ENCODE measurements around the gene PER2. TPM values are rescaled to one million over a fixed set of nuclear protein-coding genes. Genes with fewer than 3 reads are reported as not detected.
"Not testable (repeated sequence)": the region's sequence is repeated elsewhere in the genome, so short reads cannot be mapped to it uniquely, and the experiment has no call there.

Gene PER2, protein sequence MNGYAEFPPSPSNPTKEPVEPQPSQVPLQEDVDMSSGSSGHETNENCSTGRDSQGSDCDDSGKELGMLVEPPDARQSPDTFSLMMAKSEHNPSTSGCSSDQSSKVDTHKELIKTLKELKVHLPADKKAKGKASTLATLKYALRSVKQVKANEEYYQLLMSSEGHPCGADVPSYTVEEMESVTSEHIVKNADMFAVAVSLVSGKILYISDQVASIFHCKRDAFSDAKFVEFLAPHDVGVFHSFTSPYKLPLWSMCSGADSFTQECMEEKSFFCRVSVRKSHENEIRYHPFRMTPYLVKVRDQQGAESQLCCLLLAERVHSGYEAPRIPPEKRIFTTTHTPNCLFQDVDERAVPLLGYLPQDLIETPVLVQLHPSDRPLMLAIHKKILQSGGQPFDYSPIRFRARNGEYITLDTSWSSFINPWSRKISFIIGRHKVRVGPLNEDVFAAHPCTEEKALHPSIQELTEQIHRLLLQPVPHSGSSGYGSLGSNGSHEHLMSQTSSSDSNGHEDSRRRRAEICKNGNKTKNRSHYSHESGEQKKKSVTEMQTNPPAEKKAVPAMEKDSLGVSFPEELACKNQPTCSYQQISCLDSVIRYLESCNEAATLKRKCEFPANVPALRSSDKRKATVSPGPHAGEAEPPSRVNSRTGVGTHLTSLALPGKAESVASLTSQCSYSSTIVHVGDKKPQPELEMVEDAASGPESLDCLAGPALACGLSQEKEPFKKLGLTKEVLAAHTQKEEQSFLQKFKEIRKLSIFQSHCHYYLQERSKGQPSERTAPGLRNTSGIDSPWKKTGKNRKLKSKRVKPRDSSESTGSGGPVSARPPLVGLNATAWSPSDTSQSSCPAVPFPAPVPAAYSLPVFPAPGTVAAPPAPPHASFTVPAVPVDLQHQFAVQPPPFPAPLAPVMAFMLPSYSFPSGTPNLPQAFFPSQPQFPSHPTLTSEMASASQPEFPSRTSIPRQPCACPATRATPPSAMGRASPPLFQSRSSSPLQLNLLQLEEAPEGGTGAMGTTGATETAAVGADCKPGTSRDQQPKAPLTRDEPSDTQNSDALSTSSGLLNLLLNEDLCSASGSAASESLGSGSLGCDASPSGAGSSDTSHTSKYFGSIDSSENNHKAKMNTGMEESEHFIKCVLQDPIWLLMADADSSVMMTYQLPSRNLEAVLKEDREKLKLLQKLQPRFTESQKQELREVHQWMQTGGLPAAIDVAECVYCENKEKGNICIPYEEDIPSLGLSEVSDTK (N-terminal part only)
- total RNA-seq, result 10 to 100 TPM; 11.5 to 15.0 TPM

DNA sequence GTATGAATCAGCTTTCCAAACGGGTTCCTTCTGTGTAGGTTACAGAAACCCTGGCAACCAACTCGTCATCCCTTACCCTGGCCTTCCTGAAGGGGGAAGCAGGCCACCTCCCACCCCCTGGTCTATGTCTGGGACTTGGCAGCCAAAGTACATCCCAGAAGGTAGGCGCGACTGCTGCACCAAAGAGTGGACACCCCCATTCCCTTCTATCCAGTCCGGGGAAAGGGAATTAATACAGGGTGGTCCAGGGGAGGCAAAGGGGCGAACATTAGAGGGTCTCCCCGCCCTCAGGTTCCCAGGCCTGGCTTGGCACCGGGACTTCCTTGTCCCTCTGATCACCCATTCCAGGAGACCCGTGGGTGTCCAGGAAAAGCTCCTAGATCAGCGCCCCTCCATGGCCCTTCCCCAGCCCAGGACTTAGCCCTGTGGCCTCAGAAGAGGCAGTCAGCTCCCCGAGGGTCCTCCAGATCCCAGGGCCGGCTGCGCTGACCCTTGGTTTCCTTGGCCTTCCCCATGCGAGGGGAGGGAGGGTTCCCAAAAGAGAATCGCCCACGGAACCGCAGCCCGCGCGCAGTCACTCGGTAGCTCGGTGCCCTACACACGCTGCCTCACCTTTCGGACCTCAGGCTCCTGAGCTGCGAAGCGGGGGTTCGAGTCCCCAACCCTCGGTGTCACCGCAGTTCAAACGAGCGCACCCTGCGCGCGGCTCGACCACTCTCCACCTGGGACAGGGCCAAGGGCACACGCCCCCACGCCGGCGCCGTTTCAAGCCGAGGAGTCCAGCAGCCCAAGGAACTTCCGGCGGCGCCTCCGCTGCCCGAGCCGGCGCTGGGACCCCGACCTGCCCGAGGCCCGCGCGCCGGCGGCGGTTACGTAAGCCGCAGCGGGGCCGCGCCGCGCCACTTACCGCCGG, at the start of gene PER2:
Gene PER2, minus strand, starts transcription at position 874 of the 913 bp plus-strand sequence. CDS start 10,674 bp downstream, outside the sequence.
- peak; percentile 45 to 62 for DNase-seq (ENCODE audit: low spot score in 2 of 2)

DNA sequence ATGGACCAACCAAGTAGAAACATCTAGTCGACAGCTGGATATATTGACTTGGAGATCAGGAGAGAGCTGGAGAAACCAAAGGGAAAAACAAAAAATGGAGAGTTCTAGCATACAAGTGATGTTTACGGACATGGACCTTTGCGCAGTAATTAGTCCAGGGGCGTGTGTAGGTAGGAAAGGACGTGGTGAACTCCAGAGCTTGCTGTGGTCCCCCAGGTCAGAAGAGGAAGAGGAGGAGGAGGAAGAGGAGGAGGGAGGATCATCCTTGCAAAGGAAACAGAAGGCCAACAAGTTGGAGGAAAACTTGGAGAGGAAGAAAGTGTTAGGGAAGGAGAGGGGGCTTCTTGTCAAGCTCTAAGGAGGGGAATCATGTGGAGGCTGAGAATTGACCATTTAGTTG, 49.4 kb upstream of the PER2 start:
- Mint-ChIP-seq H3K27ac (no peak overlapping the region), H3K9me3 (no peaks in the 10 kb centered on the region), H3K36me3 (no peaks in the 10 kb centered on the region)
- ATAC-seq, result no peak
- DNase-seq (ENCODE audit: low spot score in 2 of 2), result no peak

More for the DNA sequence above, at the start of gene PER2:
- ATAC-seq, result peak; percentile 29 to 36
- Mint-ChIP-seq H3K9me3 (no peaks in the 10 kb centered on the region), H3K36me3 (no peaks in the 10 kb centered on the region), H3K27ac (peak within 1 kb of the TSS; percentile 93)

DNA sequence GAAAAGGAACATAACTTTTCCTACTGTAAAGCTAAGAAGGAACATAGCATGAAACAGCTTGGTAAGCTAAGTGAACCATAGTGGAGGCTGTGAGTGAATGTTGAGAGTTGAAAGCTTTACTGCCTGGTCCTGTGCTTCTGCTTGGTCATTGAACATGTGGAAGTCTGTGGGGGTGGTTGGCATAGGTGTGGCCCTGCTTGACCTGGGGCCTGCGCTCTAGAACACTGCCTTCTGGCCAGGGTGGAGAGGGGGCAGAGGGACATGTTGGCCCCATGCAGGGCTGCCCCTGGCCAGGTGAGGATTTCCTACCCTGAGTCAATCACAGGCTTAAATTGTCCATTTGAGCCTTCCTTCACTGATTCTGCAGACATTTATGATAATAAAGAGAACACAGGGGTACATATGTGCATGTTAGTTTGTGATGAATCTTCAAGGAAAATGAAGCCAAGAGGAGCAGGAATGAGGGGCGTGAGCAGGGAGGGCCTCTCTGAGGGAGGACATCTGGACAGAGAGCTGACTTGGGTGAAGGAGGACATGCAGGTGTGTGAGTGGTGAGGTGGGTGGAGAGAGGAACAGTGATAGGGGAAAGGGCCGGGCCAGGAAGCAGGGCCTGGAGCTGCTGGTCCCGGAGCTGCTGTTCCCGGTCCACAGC, 48.5 kb upstream of the PER2 start:
- ATAC-seq (no peak), DNase-seq (ENCODE audit: low spot score in 2 of 2) (no peak)
- Mint-ChIP-seq H3K27ac (peak overlapping the region in 1 of 2 donors; percentile 78), H3K9me3 (no peaks in the 10 kb centered on the region), H3K36me3 (no peaks in the 10 kb centered on the region)

DNA sequence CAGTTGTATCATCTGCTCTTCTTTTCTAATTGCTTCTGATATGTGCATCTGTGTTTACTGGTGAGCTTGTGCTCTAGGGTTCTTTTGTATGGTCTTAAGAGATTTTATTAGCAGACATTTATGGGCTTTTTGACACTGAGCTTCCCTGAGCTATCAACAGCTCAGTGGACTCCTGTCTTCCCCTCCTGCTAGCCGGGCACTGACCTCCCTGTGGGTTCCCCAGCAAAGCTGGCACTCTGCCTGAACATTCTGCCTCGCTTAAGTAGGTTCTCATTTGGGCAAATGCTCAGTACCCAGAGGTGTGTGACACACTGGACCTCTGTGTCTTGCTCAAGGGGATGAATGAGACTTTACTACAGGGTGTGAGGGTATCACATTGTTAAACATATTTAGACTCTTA, 47.7 kb upstream of the PER2 start:
- H3K36me3 Mint-ChIP-seq, result no peaks in the 10 kb centered on the region

DNA sequence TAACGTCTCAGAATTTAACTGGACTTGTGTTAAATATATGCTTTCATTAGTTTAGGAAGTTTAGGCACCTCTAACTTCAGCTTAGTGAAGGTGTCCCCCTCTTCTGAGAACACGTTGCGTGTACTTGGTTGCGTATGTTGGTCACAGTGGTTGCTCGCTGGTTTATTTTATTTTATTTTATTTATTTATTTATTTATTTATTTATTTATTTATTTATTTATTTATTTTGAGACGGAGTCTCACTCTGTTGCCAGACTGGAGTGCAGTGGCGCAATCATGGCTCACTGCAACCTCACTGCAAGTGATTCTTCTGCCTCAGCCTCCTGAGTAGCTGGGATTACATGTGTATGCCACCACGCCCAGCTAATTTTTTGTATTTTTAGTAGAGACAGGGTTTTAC, 47.2 kb upstream of the PER2 start:
- H3K36me3 Mint-ChIP-seq; H3K27ac Mint-ChIP-seq; ATAC-seq; DNase-seq (ENCODE audit: low spot score in 2 of 2); H3K9me3 Mint-ChIP-seq: not testable (repeated sequence)

More for the DNA sequence above, 47.7 kb upstream of the PER2 start:
- DNase-seq (ENCODE audit: low spot score in 2 of 2), result no peak
- no peaks in the 10 kb centered on the region for H3K9me3 Mint-ChIP-seq
- H3K27ac Mint-ChIP-seq, result no peak overlapping the region
- no peak for ATAC-seq

DNA sequence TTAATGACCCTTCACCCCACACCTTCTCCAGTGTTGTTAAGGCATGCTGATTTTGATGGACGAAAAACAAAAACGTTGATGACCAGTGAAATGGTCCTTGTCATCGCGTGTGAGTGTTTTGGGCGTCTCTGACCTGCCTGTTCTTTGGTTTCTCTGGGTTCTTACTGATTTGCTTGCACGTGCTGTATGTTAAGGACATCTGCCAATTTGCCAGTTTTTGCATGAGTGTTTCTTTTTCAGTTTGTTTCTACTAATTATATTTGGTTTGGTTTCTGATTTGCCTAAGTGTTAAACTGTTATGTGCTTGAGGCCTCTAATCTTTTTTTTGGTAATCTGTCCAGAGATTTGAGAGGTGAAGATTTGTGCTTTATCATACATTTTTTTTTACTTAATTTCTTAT, 46.5 kb upstream of the PER2 start:
- DNase-seq (ENCODE audit: low spot score in 2 of 2), result no peak
- ATAC-seq, result no peak
- no peak overlapping the region for H3K27ac Mint-ChIP-seq
- H3K9me3 Mint-ChIP-seq, result no peaks in the 10 kb centered on the region
- H3K36me3 Mint-ChIP-seq, result no peaks in the 10 kb centered on the region

DNA sequence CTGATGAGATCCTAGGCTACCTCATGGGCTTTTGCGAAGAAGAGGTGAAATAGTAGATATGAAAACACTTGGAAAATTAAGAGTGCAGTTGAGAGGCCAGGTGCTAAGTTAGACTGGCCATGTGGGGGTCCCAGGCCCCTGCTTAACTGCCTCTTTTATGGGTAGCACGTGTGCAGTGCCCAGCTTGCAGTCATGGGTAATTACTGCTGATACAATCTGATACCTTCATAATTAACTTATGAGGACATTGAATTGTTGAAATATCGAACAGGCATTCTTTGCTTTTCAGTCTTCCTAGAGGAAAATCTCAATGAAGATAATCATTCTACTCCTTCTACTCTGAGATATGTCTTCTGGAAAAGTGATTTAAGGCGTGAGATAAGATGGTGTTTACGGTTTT, 43.5 kb upstream of the PER2 start:
- Mint-ChIP-seq H3K27ac (peak overlapping the region in 1 of 2 donors; percentile 26), H3K36me3 (peaks cover 10 to 15% of the 10 kb centered on the region in 2 donors), H3K9me3 (no peaks in the 10 kb centered on the region)
- DNase-seq (ENCODE audit: low spot score in 2 of 2) (no peak), ATAC-seq (no peak)

DNA sequence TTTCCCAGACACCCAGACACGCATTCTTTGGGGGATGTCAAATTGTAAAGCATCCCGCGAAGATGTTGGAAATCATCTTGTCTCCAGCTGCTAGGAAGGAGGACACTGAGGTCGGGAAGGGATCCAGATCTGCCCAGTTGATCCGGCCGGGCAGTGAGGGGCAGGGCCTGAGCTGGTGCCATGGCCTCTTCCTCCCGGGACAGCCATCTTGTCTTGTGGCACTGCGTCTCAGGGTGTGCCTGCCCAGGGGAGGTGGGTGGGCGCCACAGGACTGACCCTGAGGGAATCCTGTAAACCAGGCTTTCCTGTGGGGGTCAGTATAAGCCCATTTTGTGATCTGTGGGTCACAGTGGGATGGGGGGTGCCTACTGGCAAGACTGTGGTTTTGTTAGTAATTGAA, 42.0 kb upstream of the PER2 start:
- no peak for DNase-seq (ENCODE audit: low spot score in 2 of 2)
- peaks cover 10 to 15% of the 10 kb centered on the region in 2 donors for H3K36me3 Mint-ChIP-seq
- H3K9me3 Mint-ChIP-seq, result no peaks in the 10 kb centered on the region
- no peak overlapping the region for H3K27ac Mint-ChIP-seq
- ATAC-seq, result no peak

DNA sequence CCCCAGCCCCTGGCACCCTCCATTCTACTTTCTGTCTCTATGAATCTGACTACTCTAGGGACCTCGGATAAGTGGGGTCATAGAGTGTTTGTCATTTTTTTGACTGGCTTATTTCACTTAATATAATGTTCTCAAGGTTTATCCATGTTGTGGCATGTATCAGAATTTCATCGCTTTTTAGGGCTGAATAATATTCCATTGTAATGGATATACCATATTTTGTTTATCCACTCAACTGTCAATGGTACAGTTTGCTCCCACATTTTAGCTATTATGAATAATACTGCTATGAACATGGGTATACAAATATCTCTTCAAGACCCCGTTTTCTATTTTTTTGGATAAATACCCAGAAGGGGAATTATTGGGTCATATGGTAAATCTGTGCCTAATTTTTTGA, 39.3 kb upstream of the PER2 start:
- Mint-ChIP-seq H3K9me3 (no peaks in the 10 kb centered on the region), H3K27ac (no peak overlapping the region), H3K36me3 (peaks cover 10 to 15% of the 10 kb centered on the region in 2 donors)
- ATAC-seq (no peak), DNase-seq (ENCODE audit: low spot score in 2 of 2) (no peak)

DNA sequence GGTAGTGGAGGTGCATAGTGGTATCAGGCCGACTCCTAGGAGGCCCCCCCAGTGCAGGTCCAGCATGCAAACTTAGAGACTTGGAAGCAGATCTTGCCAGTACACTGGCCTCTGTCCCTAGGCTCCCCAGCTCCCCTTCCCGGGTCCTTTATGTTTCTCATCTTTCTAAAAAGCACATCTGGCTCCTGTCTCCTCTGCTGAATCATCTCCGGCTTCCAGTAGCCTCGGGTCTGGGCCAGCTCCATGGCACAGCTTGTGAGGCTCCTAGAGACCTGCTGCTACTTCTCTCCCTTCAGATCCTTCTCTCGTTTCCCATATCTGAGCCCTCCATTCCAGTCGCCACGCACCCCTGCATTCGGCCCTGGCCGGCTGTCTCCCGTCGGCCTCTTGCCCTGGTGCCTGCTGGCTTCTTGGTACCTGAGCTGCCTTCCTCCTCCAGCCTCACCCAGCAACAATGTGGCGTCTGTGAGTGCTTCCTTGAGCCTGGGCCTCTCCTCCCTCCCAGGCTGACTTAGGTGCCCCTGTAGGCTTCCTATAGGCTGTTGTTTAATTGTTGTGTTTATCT, 38.5 kb upstream of the PER2 start:
- no peak overlapping the region for H3K27ac Mint-ChIP-seq
- ATAC-seq, result no peak
- DNase-seq (ENCODE audit: low spot score in 2 of 2), result no peak

DNA sequence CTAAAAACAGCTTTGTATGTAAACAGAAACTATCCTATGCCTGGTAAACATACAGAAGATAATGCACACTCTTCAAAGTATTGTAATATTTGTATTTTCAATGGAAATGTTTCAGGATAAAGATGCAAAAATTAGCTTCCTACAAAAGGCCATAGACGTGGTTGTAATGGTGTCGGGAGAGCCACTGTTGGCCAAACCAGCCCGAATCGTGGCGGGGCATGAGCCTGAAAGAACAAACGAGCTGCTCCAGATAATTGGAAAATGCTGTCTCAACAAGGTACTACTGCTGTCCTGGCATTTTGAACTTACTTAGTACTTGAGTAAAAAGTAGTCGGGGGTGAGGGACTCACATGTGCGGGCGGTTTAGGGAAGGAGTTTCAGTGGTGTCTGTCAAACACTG, 37.3 kb upstream of the PER2 start:
- Mint-ChIP-seq H3K27ac (peak overlapping the region in 1 of 2 donors; percentile 12), H3K36me3 (peaks cover 10 to 15% of the 10 kb centered on the region in 2 donors), H3K9me3 (no peaks in the 10 kb centered on the region)
- no peak for DNase-seq (ENCODE audit: low spot score in 2 of 2)
- ATAC-seq, result no peak

More for the DNA sequence above, 38.5 kb upstream of the PER2 start:
- H3K36me3 Mint-ChIP-seq, result peaks cover 10 to 15% of the 10 kb centered on the region in 2 donors
- no peaks in the 10 kb centered on the region for H3K9me3 Mint-ChIP-seq

DNA sequence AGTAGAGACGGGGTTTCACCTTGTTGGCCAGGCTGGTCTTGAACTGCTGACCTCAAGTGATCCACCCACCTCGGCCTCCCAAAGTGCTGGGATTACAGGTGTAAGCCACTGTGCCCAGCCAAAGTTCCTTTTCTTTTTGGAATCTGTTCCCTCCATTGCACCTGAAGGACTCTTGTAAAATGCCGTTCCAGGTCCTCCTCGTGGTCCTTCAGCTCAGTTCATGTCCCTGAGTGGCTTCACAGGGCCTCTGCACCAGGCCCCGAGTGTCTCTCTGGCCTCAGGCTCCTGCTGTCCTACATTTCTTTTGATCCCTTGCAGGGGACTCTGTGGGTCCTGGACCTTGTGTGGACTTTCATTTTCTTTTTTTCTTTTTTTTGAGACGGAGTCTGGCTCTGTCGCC, 35.8 kb upstream of the PER2 start:
- not testable (repeated sequence) for ATAC-seq; H3K9me3 Mint-ChIP-seq; DNase-seq (ENCODE audit: low spot score in 2 of 2)
- H3K27ac Mint-ChIP-seq, result peak overlapping the region in 1 of 2 donors; percentile 5
- peaks cover 10 to 15% of the 10 kb centered on the region in 2 donors for H3K36me3 Mint-ChIP-seq

DNA sequence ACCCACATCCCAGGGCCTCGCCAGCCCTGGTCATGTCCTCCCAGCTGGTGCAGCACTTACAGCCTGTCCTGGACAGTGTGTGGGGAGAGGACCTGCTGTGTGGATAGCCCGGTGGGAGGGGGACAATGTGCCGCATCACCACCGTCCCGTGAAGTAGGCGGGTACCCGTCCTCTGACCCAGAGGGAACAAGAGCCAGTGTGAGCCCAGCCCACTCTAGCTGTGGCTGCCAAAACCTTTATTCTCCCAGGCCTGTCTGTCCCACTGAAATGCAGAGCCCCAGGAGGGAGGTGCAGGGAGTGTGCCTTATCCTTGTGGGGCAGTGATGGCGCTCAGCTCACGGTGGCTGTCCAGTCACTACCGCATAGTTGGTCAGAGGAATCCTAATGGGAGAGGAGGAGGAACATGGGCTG, 33.6 kb upstream of the PER2 start:
- H3K36me3 Mint-ChIP-seq, result peaks cover under 1 to 1% of the 10 kb centered on the region in 2 donors
- DNase-seq (ENCODE audit: low spot score in 2 of 2) (no peak), ATAC-seq (no peak)
- no peaks in the 10 kb centered on the region for H3K9me3 Mint-ChIP-seq
- no peak overlapping the region for H3K27ac Mint-ChIP-seq

DNA sequence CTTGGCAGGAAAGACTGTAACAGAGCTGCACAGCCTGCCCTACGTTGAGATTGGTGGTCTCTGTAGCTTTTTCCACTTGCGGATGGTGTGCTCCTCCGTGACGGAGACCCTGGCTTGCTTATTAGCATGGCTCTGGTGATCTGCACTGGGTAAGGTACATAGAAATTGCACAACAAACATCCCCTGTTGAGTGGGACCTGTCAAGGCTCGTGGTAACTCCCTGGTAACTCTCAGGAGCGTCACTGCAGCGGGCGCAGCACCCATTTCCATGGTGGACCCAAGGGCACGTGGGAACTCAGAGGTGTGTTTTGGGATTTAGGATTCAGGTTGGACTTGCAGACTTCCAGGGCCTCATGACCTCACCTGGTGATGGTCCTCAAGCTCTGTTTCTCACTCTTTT, 33.1 kb upstream of the PER2 start:
- no peak for DNase-seq (ENCODE audit: low spot score in 2 of 2)
- ATAC-seq, result no peak
- Mint-ChIP-seq H3K27ac (no peak overlapping the region), H3K36me3 (no peaks in the 10 kb centered on the region), H3K9me3 (no peaks in the 10 kb centered on the region)

DNA sequence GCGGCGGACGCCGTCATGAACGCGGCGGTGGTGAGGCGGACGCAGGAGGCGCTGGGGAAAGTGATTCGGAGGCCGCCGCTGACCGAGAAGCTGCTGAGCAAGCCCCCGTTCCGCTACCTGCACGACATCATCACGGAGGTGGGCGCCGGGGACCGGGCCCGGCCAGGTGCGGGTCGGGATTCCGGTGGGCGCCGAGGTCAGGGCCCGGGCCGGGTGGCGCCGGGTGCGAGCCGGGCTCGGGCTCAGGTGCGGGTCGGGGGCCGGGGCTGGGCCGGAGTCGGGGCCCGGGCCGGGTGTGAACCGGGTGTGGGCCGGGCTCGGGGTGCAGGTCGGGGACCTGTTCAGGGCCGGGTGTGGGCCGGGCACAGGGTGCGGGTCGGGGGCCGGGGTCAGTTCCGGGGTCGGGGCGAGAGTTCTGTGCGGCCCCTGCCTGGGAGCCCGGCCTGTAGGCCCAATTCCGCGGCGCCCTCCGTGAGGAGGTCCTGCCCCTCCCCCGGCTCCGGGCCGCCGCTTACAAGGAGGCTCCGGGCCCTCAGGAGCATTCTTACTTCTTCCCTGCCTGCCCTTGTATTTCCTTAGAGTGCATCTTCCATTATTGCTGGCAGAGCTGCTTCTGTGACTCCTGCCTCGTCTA, 32.4 kb upstream of the PER2 start:
- ATAC-seq (peak in 1 of 2 donors; percentile 31), DNase-seq (ENCODE audit: low spot score in 2 of 2) (no peak)
- H3K27ac Mint-ChIP-seq, result no peak overlapping the region
- no peaks in the 10 kb centered on the region for H3K36me3 Mint-ChIP-seq
- no peaks in the 10 kb centered on the region for H3K9me3 Mint-ChIP-seq

All from activated naive CD4-positive, alpha-beta T cell treated with anti-CD3 and anti-CD28 coated beads, Interleukin-2, amount 50 U/mL, for 72 hours (primary cell).